Thymus (tissue), 11 donors: ENCODE data around the gene PLEKHB2. TPM values are rescaled to one million over a fixed set of nuclear protein-coding genes. Genes with fewer than 3 reads are reported as not detected.
A peak's percentile ranks its signal among the peaks of the same experiment; 100 is the strongest.
"Not testable (repeated sequence)": the region's sequence is repeated elsewhere in the genome, so short reads cannot be mapped to it uniquely, and the experiment has no call there.

Experiments used
- DNase-seq, 9 donors: peaks; one replicate each; pipeline ENCODE4 v3.0.0-alpha.2; 2013; ENCODE audit warnings: low spot score in 9 of 9, low read depth in 6 of 9, missing footprints in 1 of 9
- H3K27ac ChIP-seq, 2 donors: one replicate each; pipeline ENCODE4 v1.5.1; 2013; ENCODE audit warnings: control low read depth in 1 of 2, low read depth in 1 of 2, low read length in 1 of 2, mild to moderate bottlenecking in 1 of 2, moderate library complexity in 1 of 2
- H3K27me3 ChIP-seq, 2 donors: one replicate each; pipeline ENCODE4 v1.5.1; 2013; ENCODE audit warnings: low read length in 1 of 2; ENCODE audit not compliant: control insufficient read depth in 2 of 2, insufficient read depth in 1 of 2
- H3K36me3 ChIP-seq, 2 donors: one replicate each; pipeline ENCODE4 v1.5.1; 2013; ENCODE audit warnings: low read length in 1 of 2, mild to moderate bottlenecking in 1 of 2, moderate library complexity in 1 of 2; ENCODE audit not compliant: control insufficient read depth in 2 of 2, insufficient read depth in 2 of 2
- H3K4me1 ChIP-seq, 2 donors: one replicate each; pipeline ENCODE4 v1.5.1; 2013; ENCODE audit warnings: low read length in 2 of 2; ENCODE audit not compliant: control insufficient read depth in 2 of 2, insufficient read depth in 2 of 2
- H3K4me3 ChIP-seq, 2 donors: one replicate each; pipeline ENCODE4 v1.5.1; 2013; ENCODE audit warnings: low read length in 2 of 2, control low read depth in 1 of 2, mild to moderate bottlenecking in 1 of 2
- H3K9me3 ChIP-seq, 2 donors: one replicate each; pipeline ENCODE4 v1.5.1; 2013; ENCODE audit warnings: low read length in 1 of 2, mild to moderate bottlenecking in 1 of 2; ENCODE audit not compliant: control insufficient read depth in 2 of 2, insufficient read depth in 1 of 2
- WGBS: extraction: QIAGEN DNeasy Blood & Tissue Kit; methylation state at CpG from one replicate; pipeline ENCODE4 v1.1.7; 2013; 5-methylcytosine and 5-hydroxymethylcytosine counted together
- polyA plus RNA-seq: library from polyadenylated mRNA; stranded (reverse); fragments of 200-250 nt; gene quantifications from one replicate; pipeline ENCODE4 v1.2.3, GENCODE V29; 2013
- total RNA-seq: library from RNA; stranded (reverse); fragments of 120-200 nt; gene quantifications from one replicate; pipeline ENCODE4 v1.2.4, GENCODE V29; 2013
- donor health status: healthy.

The PLEKHB2 gene
- total and polyA plus RNA-seq, 2 donors: 32.7 to 41.8 TPM

GRCh38 chr2:131064589-131065512, 40.3 kb upstream of the PLEKHB2 start:
- H3K27ac ChIP-seq: no peak overlapping the region
- DNase-seq: no peak
- no peaks in the 10 kb centered on the region for H3K27me3 ChIP-seq
- H3K4me3 ChIP-seq: no peak overlapping the region
- peaks cover 0 to 1% of the 10 kb centered on the region in 2 donors for H3K9me3 ChIP-seq
- peaks cover 37 to 55% of the 10 kb centered on the region in 2 donors for H3K36me3 ChIP-seq
- H3K4me1 ChIP-seq: no peaks in the 10 kb centered on the region
- WGBS: 96% methylated on average over 14 of the region's 14 CpGs

- Histone ChIP-seq H3K27me3 (no peaks in the 10 kb centered on the region), H3K9me3 (peaks cover 0 to under 1% of the 10 kb centered on the region in 2 donors), H3K4me3 (no peak overlapping the region), H3K36me3 (peaks cover 44 to 63% of the 10 kb centered on the region in 2 donors), H3K27ac (no peak overlapping the region), H3K4me1 (no peaks in the 10 kb centered on the region)
- 94% methylated on average over 2 of the region's 2 CpGs for WGBS
- no peak for DNase-seq
Observed at GRCh38 chr2:131067465-131068125, 37.5 kb upstream of the PLEKHB2 start.

- 97% methylated on average over 6 of the region's 6 CpGs for WGBS
- DNase-seq, H3K27ac ChIP-seq, H3K9me3 ChIP-seq, H3K27me3 ChIP-seq, H3K4me1 ChIP-seq, H3K4me3 ChIP-seq: not testable (repeated sequence)
- H3K36me3 ChIP-seq: peaks cover 43 to 62% of the 10 kb centered on the region in 2 donors
Observed at GRCh38 chr2:131068172-131068571, 37.0 kb upstream of the PLEKHB2 start.

- 98% methylated on average over 15 of the region's 15 CpGs for WGBS
- H3K4me3 ChIP-seq, H3K4me1 ChIP-seq, H3K27me3 ChIP-seq, DNase-seq, H3K27ac ChIP-seq, H3K9me3 ChIP-seq: not testable (repeated sequence)
- H3K36me3 ChIP-seq: peaks cover 68 to 82% of the 10 kb centered on the region in 2 donors
Observed at GRCh38 chr2:131075578-131075977, 29.6 kb upstream of the PLEKHB2 start.

GRCh38 chr2:131076707-131077106, 28.4 kb upstream of the PLEKHB2 start:
- H3K4me3 ChIP-seq: no peak overlapping the region
- no peaks in the 10 kb centered on the region for H3K9me3 ChIP-seq
- H3K27ac ChIP-seq: no peak overlapping the region
- peaks cover 67 to 82% of the 10 kb centered on the region in 2 donors for H3K36me3 ChIP-seq
- no peak for DNase-seq
- WGBS: 96% methylated on average over 5 of the region's 5 CpGs
- no peaks in the 10 kb centered on the region for H3K4me1 ChIP-seq
- H3K27me3 ChIP-seq: no peaks in the 10 kb centered on the region

- Histone ChIP-seq H3K9me3 (no peaks in the 10 kb centered on the region), H3K4me3 (no peak overlapping the region), H3K27me3 (no peaks in the 10 kb centered on the region), H3K4me1 (no peaks in the 10 kb centered on the region), H3K36me3 (peaks cover 66 to 83% of the 10 kb centered on the region in 2 donors), H3K27ac (peak overlapping the region in 1 of 2 donors; percentile 8)
- WGBS: 97% methylated on average over 11 of the region's 11 CpGs
- DNase-seq: no peak
Observed at GRCh38 chr2:131077182-131077846, 27.8 kb upstream of the PLEKHB2 start.

- H3K27ac ChIP-seq: no peak overlapping the region
- no peak overlapping the region for H3K4me3 ChIP-seq
- no peak for DNase-seq
- no peaks in the 10 kb centered on the region for H3K27me3 ChIP-seq
- 94% methylated on average over 3 of the region's 3 CpGs for WGBS
- peaks cover 66 to 86% of the 10 kb centered on the region in 2 donors for H3K36me3 ChIP-seq
- no peaks in the 10 kb centered on the region for H3K4me1 ChIP-seq
- no peaks in the 10 kb centered on the region for H3K9me3 ChIP-seq
Observed at GRCh38 chr2:131077966-131078365, 27.2 kb upstream of the PLEKHB2 start.

- H3K4me1 ChIP-seq, H3K4me3 ChIP-seq, H3K9me3 ChIP-seq, DNase-seq, H3K27ac ChIP-seq, H3K27me3 ChIP-seq: not testable (repeated sequence)
- peaks cover 60 to 83% of the 10 kb centered on the region in 2 donors for H3K36me3 ChIP-seq
- WGBS: 98% methylated on average over 6 of the region's 6 CpGs
Observed at GRCh38 chr2:131079931-131080330, 25.2 kb upstream of the PLEKHB2 start.

GRCh38 chr2:131081190-131081589, 23.9 kb upstream of the PLEKHB2 start:
- Histone ChIP-seq H3K27ac (no peak overlapping the region), H3K4me1 (no peaks in the 10 kb centered on the region), H3K27me3 (no peaks in the 10 kb centered on the region), H3K9me3 (no peaks in the 10 kb centered on the region), H3K36me3 (peaks cover 60 to 82% of the 10 kb centered on the region in 2 donors), H3K4me3 (no peak overlapping the region)
- no peak for DNase-seq
- WGBS: 98% methylated on average over 4 of the region's 4 CpGs
